Glomerular visceral epithelial cell (primary cell): ENCODE data around the gene WDR7.
A peak's percentile ranks its signal among the peaks of the same experiment; 100 is the strongest.

Source experiments
- DNase-seq: peaks from one replicate; pipeline ENCODE4 v3.0.0-alpha.2; 2016; ENCODE audit errors: extremely low spot score

Gene WDR7

GRCh38 chr18:56722518-56722917 is 71.4 kb downstream of the WDR7 start:
- DNase-seq: no peak

GRCh38 chr18:56723068-56723467 is 71.9 kb downstream of the WDR7 start:
- DNase-seq: no peak

DNA sequence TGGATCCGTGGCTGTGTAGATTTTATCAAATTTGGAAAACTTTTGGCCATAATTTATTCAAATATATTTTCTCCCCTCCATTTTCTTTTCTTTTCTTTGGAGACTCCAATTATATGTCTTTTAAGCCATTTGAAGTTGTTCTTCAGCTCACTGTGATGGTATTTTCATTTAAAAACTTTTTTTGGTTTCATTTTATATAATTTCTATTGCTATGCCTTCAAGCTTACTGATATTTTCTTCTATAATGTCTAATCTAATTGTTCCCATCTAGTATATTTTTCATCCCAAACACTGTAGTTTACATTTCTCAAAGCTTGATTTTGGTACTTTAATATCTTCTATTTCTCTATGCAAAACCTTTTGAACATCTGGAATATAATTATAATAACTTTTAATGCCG is 72.5 kb downstream of the WDR7 start:
- DNase-seq: no peak

DNA sequence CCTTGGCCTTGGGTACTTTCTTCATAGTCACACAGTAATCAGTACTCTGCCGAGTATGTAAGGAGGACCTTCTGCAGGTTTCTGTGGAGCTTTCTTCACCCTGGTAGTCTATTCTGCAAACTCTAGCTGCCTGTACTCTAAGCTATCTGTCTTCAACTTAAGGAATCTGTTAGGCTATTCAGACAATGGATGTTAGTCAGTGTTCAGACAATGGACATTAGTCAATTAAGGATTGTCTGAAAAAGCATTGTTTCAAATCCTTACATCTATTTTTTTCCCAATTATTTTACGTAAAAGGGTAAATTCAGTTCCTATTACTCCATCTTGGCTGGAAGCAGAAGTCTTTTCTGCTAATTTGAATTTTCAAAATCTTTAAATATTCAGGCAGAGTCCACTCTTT is 75.7 kb downstream of the WDR7 start:
- no peak for DNase-seq

GRCh38 chr18:56727399-56727798 is 76.2 kb downstream of the WDR7 start:
- no peak for DNase-seq

GRCh38 chr18:56728741-56729140 is 77.6 kb downstream of the WDR7 start:
- DNase-seq: no peak

DNA sequence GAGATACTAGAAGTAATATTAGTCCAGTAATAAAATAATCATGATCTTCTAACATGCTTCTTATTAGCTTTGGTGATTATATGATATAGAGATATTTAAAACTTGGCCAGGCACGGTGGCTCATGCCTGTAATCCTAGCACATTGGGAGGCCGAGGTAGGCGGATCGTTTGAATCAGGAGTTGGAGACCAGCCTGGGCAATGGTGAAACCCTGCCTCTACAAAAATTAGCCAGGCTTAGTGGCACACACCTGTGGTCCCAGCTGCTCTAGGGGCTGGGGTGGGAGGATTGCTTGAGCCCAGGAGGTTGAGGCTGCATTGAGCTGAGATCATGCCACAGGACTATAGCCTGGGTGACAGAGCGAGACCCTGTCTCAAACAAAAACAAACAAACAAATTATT is 87.0 kb downstream of the WDR7 start:
- DNase-seq: no peak

DNA sequence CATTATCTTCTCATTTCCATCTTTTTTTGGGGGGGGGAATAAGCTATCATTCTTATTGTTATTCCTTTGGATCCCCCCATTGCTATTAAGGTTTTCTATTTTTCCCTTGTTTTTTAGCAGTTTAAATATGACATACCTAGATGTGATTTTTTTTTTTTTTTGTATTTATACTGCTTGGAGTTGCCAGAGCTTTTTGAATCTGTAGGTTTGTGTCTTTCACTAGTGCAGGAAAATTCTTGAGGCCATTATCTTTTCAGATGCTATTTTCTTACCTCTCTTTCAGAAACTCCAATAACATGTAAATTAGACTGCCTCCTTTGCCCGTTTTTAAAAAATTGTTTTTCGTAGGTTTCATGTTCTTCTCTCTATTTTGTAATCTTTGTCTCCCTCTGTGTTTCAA is 88.6 kb downstream of the WDR7 start:
- DNase-seq: no peak

- DNase-seq: no peak
Measured at GRCh38 chr18:56740645-56741044, 89.5 kb downstream of the WDR7 start.

- no peak for DNase-seq
Measured at GRCh38 chr18:56741685-56742084, 90.5 kb downstream of the WDR7 start.

DNA sequence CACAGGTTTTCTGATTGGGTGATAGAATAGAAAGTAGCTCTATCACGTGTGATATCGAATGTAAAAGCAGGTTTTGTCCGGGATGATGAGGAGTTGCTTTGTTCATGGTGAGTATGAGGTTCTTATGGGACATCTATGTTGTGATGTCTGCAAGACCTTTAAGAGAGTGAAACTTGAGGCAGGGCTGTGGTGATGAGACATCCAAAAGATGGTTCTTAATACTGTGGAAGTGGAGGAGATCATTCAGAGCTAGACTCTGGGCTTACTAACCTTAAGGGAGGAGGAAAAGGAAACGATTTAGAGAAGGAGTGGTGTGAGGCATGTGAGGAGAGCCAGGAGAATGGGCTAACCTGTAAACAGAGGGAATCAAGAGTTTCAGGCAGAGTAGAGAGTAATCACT is 92.0 kb downstream of the WDR7 start:
- no peak for DNase-seq

GRCh38 chr18:56747032-56747658 is 96.0 kb downstream of the WDR7 start:
- DNase-seq: no peak

GRCh38 chr18:56747857-56748256 is 96.7 kb downstream of the WDR7 start:
- DNase-seq: no peak

GRCh38 chr18:56748698-56749268 is 97.6 kb downstream of the WDR7 start:
- peak; percentile 46 for DNase-seq

GRCh38 chr18:56756966-56757365 is 105.8 kb downstream of the WDR7 start:
- no peak for DNase-seq

GRCh38 chr18:56770097-56770496 is 118.9 kb downstream of the WDR7 start:
- no peak for DNase-seq

GRCh38 chr18:56770873-56771272 is 119.7 kb downstream of the WDR7 start:
- no peak for DNase-seq

DNA sequence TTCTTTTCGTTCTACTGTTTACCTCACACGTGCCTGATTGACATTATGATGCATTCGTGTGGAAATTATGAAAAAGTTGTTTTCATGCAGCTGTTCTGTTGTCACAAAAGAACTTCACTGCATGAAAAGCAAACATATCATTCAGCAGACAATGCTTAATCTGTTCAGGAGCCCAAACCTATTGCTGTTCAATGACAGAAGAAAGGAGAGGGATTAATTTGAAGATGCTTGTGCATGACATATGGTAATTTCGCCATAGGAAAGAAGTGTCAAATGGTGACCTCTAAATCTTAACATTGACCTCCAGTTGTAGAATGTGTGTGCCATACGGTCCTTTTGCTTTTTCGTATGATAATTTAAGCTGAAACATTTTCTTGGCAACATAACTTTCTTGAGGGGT is 124.5 kb downstream of the WDR7 start:
- no peak for DNase-seq

GRCh38 chr18:56787390-56787789 is 136.2 kb downstream of the WDR7 start:
- DNase-seq: no peak

- peak; percentile 31 for DNase-seq
Measured at GRCh38 chr18:56789004-56789888, 138.1 kb downstream of the WDR7 start.

DNA sequence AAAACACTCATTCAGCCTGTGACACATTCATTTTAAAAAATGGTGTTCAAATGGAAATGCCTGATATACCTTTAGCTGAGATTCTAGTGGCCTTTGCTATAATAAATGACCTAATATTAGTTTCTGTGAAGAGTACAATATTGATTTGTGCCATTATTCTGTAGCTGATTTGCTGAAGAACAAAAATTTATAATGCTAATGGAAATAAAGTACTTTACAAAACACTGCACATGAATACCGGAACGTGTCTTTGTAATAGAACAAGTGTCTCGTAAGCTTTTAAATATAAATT is 138.7 kb downstream of the WDR7 start:
- no peak for DNase-seq

DNA sequence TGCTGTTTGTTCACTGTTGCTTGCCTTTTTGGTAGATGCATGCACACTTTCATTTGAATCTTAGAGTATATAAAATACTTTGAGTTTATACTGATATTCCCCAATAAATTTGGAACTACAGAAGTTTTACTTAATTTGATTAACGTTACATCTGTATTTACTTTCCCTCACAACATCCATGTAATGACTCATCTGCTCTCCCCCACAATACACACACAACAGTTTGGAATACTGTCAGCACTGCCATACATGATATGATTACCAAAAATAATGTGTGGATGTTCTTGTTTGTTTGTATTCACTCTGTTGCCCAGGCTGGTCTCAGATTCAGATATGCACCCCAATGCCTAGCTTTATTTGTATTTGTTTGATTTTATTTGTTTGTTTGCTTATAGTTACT is 144.2 kb downstream of the WDR7 start:
- DNase-seq: no peak

- no peak for DNase-seq
Measured at GRCh38 chr18:56799756-56800155, 148.6 kb downstream of the WDR7 start.
